NCI-H345 treated with DMSO at 0.1 percent for 48 hours (cell line): ENCODE measurements around the gene DLGAP4.

Experiments used
- DNase-seq: peaks from one replicate; lab custom pipeline; 2025; ENCODE audit not compliant: unreplicated experiment; lab: John Stamatoyannopoulos, UW

DLGAP4 gene

GRCh38 chr20:36574366-36575135 lies 268.4 kb downstream of the DLGAP4 start:
- DNase-seq: no peak

- no peak for DNase-seq
These were observed 269.9 kb downstream of the DLGAP4 start for GRCh38 chr20:36576081-36576445.
